Urothelium cell line (cell line): Measurements from ENCODE around the gene PTPRE.

ENCODE experiments used
- DNase-seq: peaks from one replicate; pipeline ENCODE4 v3.0.0; 2011; ENCODE audit warnings: low spot score, mixed read lengths
- FAIRE-seq: peaks from 2 replicates; lab custom pipeline; 2011; peaks lifted over from hg19 to GRCh38; lab: Jason Lieb, UNC

Gene PTPRE, protein sequence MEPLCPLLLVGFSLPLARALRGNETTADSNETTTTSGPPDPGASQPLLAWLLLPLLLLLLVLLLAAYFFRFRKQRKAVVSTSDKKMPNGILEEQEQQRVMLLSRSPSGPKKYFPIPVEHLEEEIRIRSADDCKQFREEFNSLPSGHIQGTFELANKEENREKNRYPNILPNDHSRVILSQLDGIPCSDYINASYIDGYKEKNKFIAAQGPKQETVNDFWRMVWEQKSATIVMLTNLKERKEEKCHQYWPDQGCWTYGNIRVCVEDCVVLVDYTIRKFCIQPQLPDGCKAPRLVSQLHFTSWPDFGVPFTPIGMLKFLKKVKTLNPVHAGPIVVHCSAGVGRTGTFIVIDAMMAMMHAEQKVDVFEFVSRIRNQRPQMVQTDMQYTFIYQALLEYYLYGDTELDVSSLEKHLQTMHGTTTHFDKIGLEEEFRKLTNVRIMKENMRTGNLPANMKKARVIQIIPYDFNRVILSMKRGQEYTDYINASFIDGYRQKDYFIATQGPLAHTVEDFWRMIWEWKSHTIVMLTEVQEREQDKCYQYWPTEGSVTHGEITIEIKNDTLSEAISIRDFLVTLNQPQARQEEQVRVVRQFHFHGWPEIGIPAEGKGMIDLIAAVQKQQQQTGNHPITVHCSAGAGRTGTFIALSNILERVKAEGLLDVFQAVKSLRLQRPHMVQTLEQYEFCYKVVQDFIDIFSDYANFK

DNA sequence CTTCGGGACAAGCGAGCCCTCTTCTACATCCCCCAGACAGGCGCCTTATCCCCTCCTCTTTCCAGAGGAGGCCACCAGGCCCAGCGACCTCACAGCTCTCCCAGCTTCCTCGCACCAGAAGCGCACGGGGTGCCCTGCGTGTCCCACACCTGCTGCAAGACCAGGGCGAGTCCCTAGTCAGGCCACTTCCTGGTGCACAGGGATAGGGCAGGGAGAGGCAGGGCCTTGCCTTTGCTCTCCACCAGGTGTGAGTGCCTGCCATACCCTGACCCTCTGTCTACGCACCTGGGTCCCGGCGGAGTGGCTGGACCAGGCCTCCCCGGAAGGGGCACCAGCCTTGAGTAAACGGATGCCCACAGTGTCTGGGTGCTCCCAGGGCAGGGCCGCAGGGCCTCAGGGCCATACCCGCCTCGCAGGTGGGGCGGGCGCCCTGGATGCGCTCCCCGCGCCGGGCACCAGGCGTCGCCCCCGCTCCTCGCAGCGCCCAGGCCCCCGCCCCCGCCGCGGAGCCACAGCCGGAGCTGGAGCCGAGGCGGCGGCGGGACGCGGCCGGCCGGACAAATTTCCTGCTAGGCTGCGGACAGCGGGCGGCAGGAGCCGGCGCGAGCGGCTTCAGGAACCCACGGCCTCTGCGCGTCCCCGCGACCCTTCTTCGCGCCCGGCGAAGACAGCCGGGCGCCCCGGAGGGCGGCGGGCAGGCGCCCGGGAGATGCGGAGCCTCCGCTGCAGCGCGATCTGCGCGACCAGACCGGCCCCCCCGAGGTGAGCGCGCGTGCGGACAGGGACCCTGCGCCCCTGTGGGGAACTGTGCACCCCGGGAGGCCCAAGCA is at the start of gene PTPRE:
Gene PTPRE (plus strand): TSS at position 556 of the 830 bp plus-strand sequence. CDS start 133,779 bp downstream, outside the sequence.
- FAIRE-seq = no peak

DNA sequence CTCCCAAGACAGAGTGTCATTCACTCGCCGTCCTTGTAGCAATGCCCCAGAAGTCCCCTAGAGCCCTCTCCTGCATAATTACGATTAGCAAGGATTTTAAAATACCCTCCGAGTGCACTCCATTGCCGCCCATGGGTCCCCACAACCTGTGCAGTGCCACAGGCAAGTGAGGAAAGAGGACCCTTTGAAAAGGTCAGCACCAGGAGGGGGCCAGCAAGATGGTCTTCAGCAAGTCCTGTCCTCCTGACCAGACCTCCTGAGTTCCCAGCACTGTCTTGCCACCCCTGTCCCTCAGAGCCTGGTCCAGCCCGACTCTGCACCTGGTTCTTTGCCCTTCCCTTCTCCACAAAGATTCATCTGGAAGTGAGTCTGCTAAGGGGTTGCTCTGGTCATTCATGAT is 46.3 kb upstream of the PTPRE start:
- DNase-seq (no peak), FAIRE-seq (no peak)

More for the DNA sequence above, at the start of gene PTPRE:
- DNase-seq = peak; percentile 85

DNA sequence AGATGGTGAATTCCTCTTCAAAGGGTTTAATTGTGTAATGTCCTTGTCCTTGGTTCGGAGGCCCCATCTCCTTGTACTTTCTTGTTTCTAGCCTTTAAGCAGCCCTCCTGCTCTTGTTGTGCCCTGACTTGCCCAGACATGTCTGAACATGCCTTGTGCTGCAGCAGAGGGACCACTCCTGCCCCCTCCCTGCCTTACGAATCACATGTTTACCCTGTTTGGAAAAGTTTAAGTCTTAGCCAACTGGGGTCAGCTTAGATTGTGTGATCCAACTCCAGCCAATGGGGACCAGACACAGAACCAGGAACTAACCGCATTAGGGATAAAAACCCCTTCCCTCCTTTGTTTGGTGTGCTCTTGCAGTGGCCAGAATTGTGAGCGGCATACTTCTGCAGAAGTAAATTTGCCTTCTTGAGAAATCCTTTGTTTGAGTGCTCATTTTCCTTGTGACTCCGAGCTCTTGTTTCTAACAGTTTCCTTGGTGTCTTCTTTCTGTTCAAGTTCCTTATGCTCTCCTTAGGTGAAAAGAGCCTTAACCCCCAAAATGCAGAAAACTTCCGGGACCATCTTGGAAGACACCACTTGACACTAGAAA is 43.6 kb upstream of the PTPRE start:
- FAIRE-seq (no peak), DNase-seq (no peak)

GRCh38 chr10:127866276-127867013 is 40.5 kb upstream of the PTPRE start:
- DNase-seq (no peak), FAIRE-seq (no peak)

DNA sequence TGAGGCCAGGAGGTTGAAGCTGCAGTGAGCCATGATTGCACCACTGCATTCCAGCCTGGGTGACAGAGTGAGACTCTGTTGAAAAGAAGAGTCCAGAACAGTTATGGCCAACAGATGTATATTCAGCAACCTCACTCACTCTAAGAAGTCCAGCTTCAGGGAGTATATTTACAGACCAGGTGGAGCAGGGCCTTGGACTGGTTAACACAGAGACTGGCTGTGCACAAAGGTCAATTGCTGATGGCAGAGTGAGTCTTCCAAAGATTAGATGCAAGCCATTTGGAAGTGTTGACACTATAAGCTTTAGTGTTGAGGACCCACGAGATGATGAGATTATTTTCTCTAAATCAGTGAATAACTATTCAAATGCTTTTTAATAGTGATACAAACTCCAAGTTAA is 39.1 kb upstream of the PTPRE start:
- FAIRE-seq = no peak

GRCh38 chr10:127869329-127869728 is 37.6 kb upstream of the PTPRE start:
- no peak for FAIRE-seq
- no peak for DNase-seq

More for the DNA sequence above, 39.1 kb upstream of the PTPRE start:
- no peak for DNase-seq

GRCh38 chr10:127871631-127872010 is 35.3 kb upstream of the PTPRE start:
- DNase-seq = no peak
- FAIRE-seq = no peak

DNA sequence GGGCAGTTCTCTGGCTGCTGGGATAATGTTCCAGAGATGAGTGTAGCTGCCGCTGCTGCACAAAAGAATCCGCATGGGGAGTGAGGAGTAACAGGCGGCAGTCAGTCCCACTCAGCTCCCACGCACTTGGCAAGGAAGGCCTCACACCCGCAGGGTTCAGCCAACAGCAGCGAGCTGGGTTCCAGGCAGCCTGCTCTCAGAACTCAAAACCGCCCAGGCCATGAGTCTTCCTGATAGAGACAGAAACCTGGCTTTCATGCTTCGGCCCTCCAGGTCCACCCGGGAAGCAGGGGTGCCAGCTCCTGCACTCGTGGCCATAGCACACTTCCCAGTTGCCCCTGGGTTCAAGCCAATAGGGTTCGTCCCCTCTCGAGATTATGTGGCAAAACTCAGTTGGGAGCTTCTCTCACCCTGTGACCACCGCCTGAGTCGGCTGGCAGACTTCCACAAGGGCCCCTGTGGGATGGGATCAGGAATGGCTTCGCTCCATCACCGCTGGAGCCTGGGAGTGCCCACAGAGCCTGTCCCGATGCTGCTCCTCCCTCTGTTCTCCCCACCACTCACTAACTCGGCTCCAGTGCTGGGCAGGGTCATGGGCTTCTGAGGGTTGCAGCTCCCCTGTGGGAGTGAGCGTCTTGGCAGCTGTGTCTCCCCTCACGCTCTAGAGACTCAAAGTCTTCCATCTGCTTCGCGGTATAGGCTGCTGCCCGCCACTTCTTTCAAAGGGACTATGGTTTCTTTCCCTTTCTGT is 34.7 kb upstream of the PTPRE start:
- DNase-seq = no peak
- FAIRE-seq = no peak

DNA sequence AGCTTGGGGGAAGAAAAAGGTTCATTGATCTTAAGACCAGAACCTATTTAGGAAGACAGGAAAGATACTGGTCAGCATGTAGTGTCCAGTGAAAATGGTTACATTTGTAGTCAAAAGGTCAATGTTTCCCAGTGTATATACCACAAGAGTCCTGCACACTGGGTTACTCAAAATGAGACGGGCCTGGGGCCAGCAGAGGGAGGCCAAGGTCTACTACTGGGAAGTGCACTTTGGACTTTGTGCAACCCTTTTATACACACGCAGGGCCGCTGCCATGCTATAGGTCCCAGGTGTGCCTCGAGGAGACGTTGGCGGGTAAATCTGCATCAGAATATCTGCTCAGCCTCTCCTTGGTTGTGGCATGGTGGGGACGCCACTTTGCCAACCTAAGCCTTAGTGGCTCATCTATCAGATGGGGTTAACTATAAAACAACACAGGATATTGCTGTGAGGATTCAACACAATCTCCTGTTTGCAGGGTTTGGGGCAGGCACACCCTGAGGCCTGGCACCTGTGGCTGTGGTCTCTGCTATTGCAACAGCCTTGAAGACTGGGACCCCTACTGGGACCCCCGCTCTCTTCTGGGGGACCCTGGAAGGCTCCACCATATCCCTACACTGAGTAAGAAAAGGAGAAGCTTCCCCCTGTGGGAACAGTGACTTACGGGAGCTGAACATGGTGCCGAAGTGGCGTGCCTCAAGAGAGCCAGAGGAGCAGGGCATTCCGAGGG is 33.9 kb upstream of the PTPRE start:
- DNase-seq = no peak
- FAIRE-seq = no peak

DNA sequence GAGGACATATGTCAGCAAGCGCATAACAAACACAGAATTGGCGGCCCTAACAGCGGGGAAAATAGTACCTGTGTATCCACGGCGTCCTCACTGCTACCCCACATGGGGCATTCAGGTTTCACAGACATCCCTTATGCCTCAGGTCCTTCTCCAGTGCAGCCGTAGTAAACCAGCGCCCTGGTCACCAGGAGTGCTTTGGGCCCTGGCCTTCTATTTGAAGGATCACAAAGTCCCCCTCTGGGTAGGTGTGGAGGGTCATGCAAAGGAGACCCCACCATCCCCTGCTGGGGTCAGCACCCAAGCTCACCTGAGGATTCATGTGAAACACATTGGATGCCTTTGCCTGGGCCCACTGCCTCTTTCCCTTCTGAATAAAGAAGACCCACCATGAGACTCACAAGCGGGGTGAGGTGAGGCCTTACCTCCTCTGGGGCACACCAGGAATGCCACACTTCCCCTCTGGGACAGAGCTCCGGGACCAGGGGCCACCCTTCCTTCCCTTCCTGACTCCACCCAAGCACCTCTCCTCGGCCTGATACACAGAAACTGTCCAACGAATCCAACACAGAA is 32.9 kb upstream of the PTPRE start:
- no peak for FAIRE-seq

DNA sequence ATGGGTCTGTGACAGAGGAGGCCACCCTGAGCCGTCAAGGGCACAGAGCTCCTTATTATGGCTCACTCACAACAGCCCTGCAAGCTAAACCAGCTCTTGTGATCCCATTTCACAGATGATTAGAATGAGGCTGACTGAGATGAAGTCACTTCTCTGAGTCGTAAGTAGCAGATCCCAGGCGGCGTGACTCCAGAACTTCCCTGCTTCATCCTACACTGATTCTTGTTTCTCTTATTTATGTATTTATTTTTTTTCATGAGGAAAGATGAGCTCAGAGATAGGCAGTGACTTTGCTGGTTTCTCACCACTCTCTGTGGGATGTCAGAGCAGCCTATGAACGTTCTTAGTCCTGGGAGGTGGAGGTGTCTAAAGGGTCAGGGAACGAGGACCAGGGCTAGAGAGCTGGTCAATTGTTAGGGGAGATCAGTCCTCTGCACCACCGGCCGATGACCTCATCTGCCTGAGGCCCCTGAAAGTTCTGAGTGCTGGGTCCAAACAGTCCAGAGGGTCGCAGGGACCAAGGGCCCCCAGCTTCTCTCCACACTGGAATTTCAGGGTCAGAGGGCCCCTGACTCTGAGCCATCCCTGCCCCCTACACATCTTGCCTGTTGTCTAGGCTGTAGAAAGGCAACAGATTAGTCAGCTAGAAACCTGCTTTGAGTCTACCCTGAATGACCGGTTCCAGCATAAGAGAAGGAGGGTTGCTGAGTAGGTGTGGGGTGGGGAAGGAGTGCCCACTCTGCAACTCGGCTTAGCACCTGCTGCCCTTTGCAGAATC is 32.0 kb upstream of the PTPRE start:
- DNase-seq = no peak
- FAIRE-seq = no peak

More for the DNA sequence above, 32.9 kb upstream of the PTPRE start:
- DNase-seq = no peak

- FAIRE-seq = no peak
Observed at GRCh38 chr10:127875449-127875765, 31.5 kb upstream of the PTPRE start.

GRCh38 chr10:127875916-127876315 is 31.0 kb upstream of the PTPRE start:
- FAIRE-seq = no peak

More at GRCh38 chr10:127875449-127875765, 31.5 kb upstream of the PTPRE start:
- DNase-seq = no peak

DNA sequence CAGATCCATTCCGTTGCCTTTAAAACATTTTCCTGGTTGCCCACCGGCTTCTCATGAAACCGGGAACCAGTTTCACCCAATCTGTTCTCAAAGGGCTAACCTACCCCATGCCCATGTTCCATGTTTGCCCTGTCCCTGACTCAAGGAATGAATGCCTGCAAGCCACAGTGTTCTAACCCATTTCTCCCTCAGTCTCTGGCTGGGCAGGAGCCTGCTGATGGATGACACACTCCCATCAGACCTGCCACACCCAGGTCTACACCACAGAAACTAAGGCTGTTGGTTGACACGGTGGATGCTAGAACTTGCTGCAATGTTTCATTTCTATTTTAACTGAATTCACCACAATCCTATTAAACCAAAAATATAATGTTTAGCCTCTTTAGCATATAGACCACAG is 29.8 kb upstream of the PTPRE start:
- DNase-seq (no peak), FAIRE-seq (no peak)

More at GRCh38 chr10:127875916-127876315, 31.0 kb upstream of the PTPRE start:
- DNase-seq = no peak

- DNase-seq (no peak), FAIRE-seq (no peak)
Observed at GRCh38 chr10:127877699-127878098, 29.2 kb upstream of the PTPRE start.

GRCh38 chr10:127878475-127879055 is 28.3 kb upstream of the PTPRE start:
- FAIRE-seq (no peak), DNase-seq (no peak)

DNA sequence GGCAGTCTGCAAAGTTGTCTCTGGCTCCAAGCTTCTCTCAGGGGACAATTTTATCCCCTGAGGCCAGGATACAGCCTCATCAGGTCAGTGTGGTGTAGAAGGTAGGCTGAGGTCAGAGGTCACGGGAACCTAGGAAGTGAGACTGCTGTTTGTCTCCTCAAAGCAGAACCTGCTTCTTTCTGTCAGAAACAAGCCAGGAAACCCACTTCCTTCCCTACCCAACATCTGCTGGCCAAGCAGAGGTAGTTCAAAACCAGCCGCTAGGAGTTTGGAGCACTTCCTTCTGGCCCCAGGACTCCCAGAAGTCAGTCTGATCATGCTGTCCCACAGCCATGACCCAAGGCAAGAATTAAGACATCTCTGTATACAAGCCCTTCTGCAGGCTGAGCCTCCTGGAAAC is 26.3 kb upstream of the PTPRE start:
- FAIRE-seq = no peak
- no peak for DNase-seq
